IMR-90 (cell line): ENCODE data around the gene GGNBP2. TPM values are rescaled to one million over a fixed set of nuclear protein-coding genes. Genes with fewer than 3 reads are reported as not detected.
A peak's percentile ranks its signal among the peaks of the same experiment; 100 is the strongest.

Experiments
- ATAC-seq: fragments of 200-7000 bp; cut with Tn5 transposase; 2 replicates; pipeline ENCODE4 v1.9.1; 2020; ENCODE audit warnings: low read depth, mild to moderate bottlenecking, moderate library complexity
- BruUV-seq: library from RNA; stranded (reverse); fragments of 400-500 nt; replicated peaks from 2 replicates; lab custom pipeline; 2021; lab: Mats Ljungman, UMichigan
- CTCF ChIA-PET: fragments of 300-600 bp; formaldehyde crosslinking; extraction: SDS; loops from one replicate; lab custom pipeline; 2021; ENCODE audit warnings: antibody characterized with exemption; lab: Yijun Ruan, JAX
- POLR2A ChIA-PET: fragments of 300-600 bp; sonication (Branson Sonifier 250); formaldehyde crosslinking; loops from one replicate; lab custom pipeline; 2022; ENCODE audit warnings: antibody characterized with exemption; ENCODE audit not compliant: unreplicated experiment; lab: Charles Lee
- DNase-seq: peaks from one replicate; pipeline ENCODE4 v3.0.0; 2013
- H2AFZ ChIP-seq: replicated peaks from 2 replicates; pipeline ENCODE3; 2013; ENCODE audit warnings: low read length, mild to moderate bottlenecking; ENCODE audit not compliant: poor library complexity
- H2AK5ac ChIP-seq: 2 replicates; pipeline ENCODE4 v1.6.1; 2013; ENCODE audit warnings: low read depth, low read length, inconsistent platforms
- H2AK9ac ChIP-seq: replicated peaks from 2 replicates; pipeline ENCODE3; 2013; ENCODE audit warnings: mild to moderate bottlenecking, low read depth, low read length, moderate library complexity; ENCODE audit not compliant: poor library complexity
- H2BK120ac ChIP-seq: 2 replicates; pipeline ENCODE4 v1.6.1; 2013; ENCODE audit warnings: low read depth, low read length, inconsistent platforms
- H2BK15ac ChIP-seq: 3 replicates; pipeline ENCODE4 v1.6.1; 2013; ENCODE audit warnings: low read depth, low read length, inconsistent platforms
- H2BK20ac ChIP-seq: 2 replicates; pipeline ENCODE4 v1.6.1; 2013; ENCODE audit warnings: low read depth, mild to moderate bottlenecking, inconsistent platforms, low read length, moderate library complexity
- H2BK5ac ChIP-seq: 2 replicates; pipeline ENCODE4 v1.6.1; 2013; ENCODE audit warnings: mild to moderate bottlenecking, low read depth, low read length, inconsistent platforms; ENCODE audit not compliant: poor library complexity, severe bottlenecking
- H3K14ac ChIP-seq: replicated peaks from 2 replicates; pipeline ENCODE4 v1.6.1; 2013; ENCODE audit warnings: low read depth, low read length, inconsistent platforms
- H3K18ac ChIP-seq: 2 replicates; pipeline ENCODE4 v1.6.1; 2013; ENCODE audit warnings: low read depth, low read length, control low read depth
- H3K23ac ChIP-seq: 2 replicates; pipeline ENCODE4 v1.6.1; 2013; ENCODE audit warnings: low read depth, low read length, inconsistent platforms
- H3K27ac ChIP-seq: 2 replicates; pipeline ENCODE4 v1.5.1; 2013; ENCODE audit warnings: mild to moderate bottlenecking, control low read depth, low read length; ENCODE audit not compliant: insufficient read depth
- H3K27me3 ChIP-seq: 2 replicates; pipeline ENCODE4 v1.6.1; 2013; ENCODE audit warnings: low read length; ENCODE audit not compliant: control insufficient read depth, insufficient read depth
- H3K36me3 ChIP-seq: 2 replicates; pipeline ENCODE4 v1.6.1; 2013; ENCODE audit warnings: low read length, mixed read lengths; ENCODE audit not compliant: control insufficient read depth, insufficient read depth
- H3K4ac ChIP-seq: 2 replicates; pipeline ENCODE4 v1.6.1; 2013; ENCODE audit warnings: low read depth, low read length, inconsistent platforms
- H3K4me1 ChIP-seq: 2 replicates; pipeline ENCODE4 v1.6.1; 2013; ENCODE audit warnings: low read length, mixed read lengths; ENCODE audit not compliant: control insufficient read depth, insufficient read depth
- H3K4me2 ChIP-seq: 2 replicates; pipeline ENCODE4 v1.6.1; 2013; ENCODE audit warnings: low read depth, mild to moderate bottlenecking, control low read depth, low read length, moderate library complexity
- H3K4me3 ChIP-seq: 2 replicates; pipeline ENCODE4 v1.5.1; 2013; ENCODE audit warnings: low read depth, mild to moderate bottlenecking, control low read depth, low read length, moderate library complexity; ENCODE audit not compliant: insufficient read depth
- H3K56ac ChIP-seq: 2 replicates; pipeline ENCODE4 v1.6.1; 2013; ENCODE audit warnings: low read length, inconsistent platforms; ENCODE audit not compliant: insufficient read depth; ENCODE audit errors: extremely low read depth
- H3K79me1 ChIP-seq, 2 experiments: 2 replicates each; pipeline ENCODE4 v1.6.1; 2013; ENCODE audit warnings: low read length in 2 of 2, inconsistent platforms in 1 of 2, low read depth in 1 of 2
- H3K9ac ChIP-seq: 2 replicates; pipeline ENCODE4 v1.6.1; 2013; ENCODE audit warnings: low read depth, low read length, control low read depth
- H3K9me1 ChIP-seq: 2 replicates; pipeline ENCODE4 v1.6.1; 2013; ENCODE audit warnings: low read length, inconsistent platforms; ENCODE audit not compliant: insufficient read depth
- H3K9me3 ChIP-seq: 2 replicates; pipeline ENCODE4 v1.6.1; 2013; ENCODE audit warnings: low read length; ENCODE audit not compliant: control insufficient read depth, insufficient read depth
- H4K20me1 ChIP-seq: 2 replicates; pipeline ENCODE4 v1.6.1; 2013; ENCODE audit warnings: low read length, inconsistent platforms; ENCODE audit not compliant: insufficient read depth
- H4K5ac ChIP-seq: 2 replicates; pipeline ENCODE4 v1.6.1; 2013; ENCODE audit warnings: mild to moderate bottlenecking, low read depth, low read length, control low read depth
- H4K8ac ChIP-seq, 2 experiments: 2 replicates each; pipeline ENCODE4 v1.6.1; 2013; ENCODE audit warnings: low read depth in 2 of 2, low read length in 2 of 2, control low read depth in 1 of 2, inconsistent platforms in 1 of 2
- H4K91ac ChIP-seq: 2 replicates; pipeline ENCODE4 v1.6.1; 2013; ENCODE audit warnings: low read depth, low read length, inconsistent platforms; ENCODE audit not compliant: insufficient read depth
- BHLHE40 ChIP-seq: fragments of 150-350 bp; IDR thresholded peaks from 2 replicates; pipeline ENCODE4 v1.6.1; 2016; ENCODE audit warnings: mild to moderate bottlenecking, low read depth, low read length
- CEBPB ChIP-seq: IDR thresholded peaks from 2 replicates; pipeline ENCODE4 v1.6.1; 2012; ENCODE audit warnings: low read depth, low read length, improper control_type of control experiment
- CHD1 ChIP-seq: IDR thresholded peaks from 2 replicates; pipeline ENCODE4 v1.6.1; 2012; ENCODE audit warnings: low read depth, low read length, improper control_type of control experiment
- ELK1 ChIP-seq: fragments of 150-350 bp; IDR thresholded peaks from 2 replicates; pipeline ENCODE4 v1.6.1; 2016; ENCODE audit warnings: low read depth, mild to moderate bottlenecking, low read length, moderate library complexity, borderline replicate concordance
- FOS ChIP-seq: fragments of 150-350 bp; IDR thresholded peaks from 2 replicates; pipeline ENCODE4 v1.6.1; 2016; ENCODE audit warnings: low read depth, low read length
- MAFK ChIP-seq: IDR thresholded peaks from 2 replicates; pipeline ENCODE4 v1.6.1; 2012; ENCODE audit warnings: low read depth, low read length, improper control_type of control experiment
- MAZ ChIP-seq: IDR thresholded peaks from 2 replicates; pipeline ENCODE4 v1.6.1; 2012; ENCODE audit warnings: low read depth, mild to moderate bottlenecking, low read length, improper control_type of control experiment, moderate library complexity, borderline replicate concordance
- MXI1 ChIP-seq: IDR thresholded peaks from 2 replicates; pipeline ENCODE4 v1.6.1; 2012; ENCODE audit warnings: low read depth, mild to moderate bottlenecking, low read length, moderate library complexity, borderline replicate concordance
- NFE2L2 ChIP-seq: fragments of 150-350 bp; IDR thresholded peaks from 2 replicates; pipeline ENCODE4 v1.6.1; 2016; ENCODE audit warnings: low read depth, mild to moderate bottlenecking, low read length
- POLR2A ChIP-seq: IDR thresholded peaks from 2 replicates; pipeline ENCODE4 v1.6.1; 2012; ENCODE audit warnings: mild to moderate bottlenecking, low read depth, low read length
- RAD21 ChIP-seq: IDR thresholded peaks from 2 replicates; pipeline ENCODE4 v1.6.1; 2012; ENCODE audit warnings: low read length, improper control_type of control experiment
- RCOR1 ChIP-seq: IDR thresholded peaks from 2 replicates; pipeline ENCODE4 v1.6.1; 2012; ENCODE audit warnings: mild to moderate bottlenecking, low read length, improper control_type of control experiment; ENCODE audit not compliant: insufficient replicate concordance
- RFX5 ChIP-seq: IDR thresholded peaks from 2 replicates; pipeline ENCODE4 v1.8.0; 2012; ENCODE audit warnings: low read depth, mild to moderate bottlenecking, low read length, moderate library complexity
- SMC3 ChIP-seq: fragments of 150-350 bp; IDR thresholded peaks from 2 replicates; pipeline ENCODE4 v1.6.1; 2016; ENCODE audit warnings: low read depth, mild to moderate bottlenecking, antibody characterized with exemption, low read length, moderate library complexity
- WGBS, 2 experiments: methylation state at CpG; one replicate each; pipeline versions ENCODE4 v1.1.5 to v1.1.7; 2013; ENCODE audit warnings: missing lambda C conversion rate in 2 of 2; ENCODE audit not compliant: insufficient read length in 1 of 2; ENCODE audit errors: extremely low coverage in 2 of 2; 5-methylcytosine and 5-hydroxymethylcytosine counted together
- dilution Hi-C: fragments of 300-500 bp; cut with HindIII; formaldehyde crosslinking; loops from one replicate; pipeline ENCODE4 v1.14.3; 2018; ENCODE audit warnings: low sequenced_read_pairs; ENCODE audit not compliant: unreplicated experiment
- in situ Hi-C: fragments of 300-500 bp; cut with MboI; formaldehyde crosslinking; loops from 3 replicates; pipeline ENCODE4 v1.14.3; 2019; ENCODE audit warnings: low sequenced_read_pairs, inconsistent platforms, mixed read lengths
- intact Hi-C: fragments of 100-400 bp; cut with micrococcal nuclease; formaldehyde crosslinking; loops from 2 replicates; pipeline ENCODE4 v1.10.0; 2022
- polyA plus RNA-seq, 3 experiments: library from polyadenylated mRNA; depleted of rRNA; stranded (reverse); fragments of >200 nt; gene quantifications; 2 replicates each; pipeline ENCODE4 v1.2.3, GENCODE V29; 2012; ENCODE audit warnings: low replicate concordance in 1 of 3
- total RNA-seq: library from RNA; depleted of rRNA; stranded (reverse); fragments of >200 nt; gene quantifications from 2 replicates; pipeline ENCODE4 v1.2.3, GENCODE V29; 2012
- TF ChIP-seq, protein P1 (sequence below): conservative IDR thresholded peaks from 2 replicates; pipeline ENCODE4 v1.5.1; 2012; ENCODE audit warnings: mild to moderate bottlenecking, low read depth, low read length, improper control_type of control experiment

GGNBP2 gene
- total and polyA plus RNA-seq, 2 of the 4 experiments (the other 2 are of a cell fraction), result 40.7 to 56.2 TPM

DNA sequence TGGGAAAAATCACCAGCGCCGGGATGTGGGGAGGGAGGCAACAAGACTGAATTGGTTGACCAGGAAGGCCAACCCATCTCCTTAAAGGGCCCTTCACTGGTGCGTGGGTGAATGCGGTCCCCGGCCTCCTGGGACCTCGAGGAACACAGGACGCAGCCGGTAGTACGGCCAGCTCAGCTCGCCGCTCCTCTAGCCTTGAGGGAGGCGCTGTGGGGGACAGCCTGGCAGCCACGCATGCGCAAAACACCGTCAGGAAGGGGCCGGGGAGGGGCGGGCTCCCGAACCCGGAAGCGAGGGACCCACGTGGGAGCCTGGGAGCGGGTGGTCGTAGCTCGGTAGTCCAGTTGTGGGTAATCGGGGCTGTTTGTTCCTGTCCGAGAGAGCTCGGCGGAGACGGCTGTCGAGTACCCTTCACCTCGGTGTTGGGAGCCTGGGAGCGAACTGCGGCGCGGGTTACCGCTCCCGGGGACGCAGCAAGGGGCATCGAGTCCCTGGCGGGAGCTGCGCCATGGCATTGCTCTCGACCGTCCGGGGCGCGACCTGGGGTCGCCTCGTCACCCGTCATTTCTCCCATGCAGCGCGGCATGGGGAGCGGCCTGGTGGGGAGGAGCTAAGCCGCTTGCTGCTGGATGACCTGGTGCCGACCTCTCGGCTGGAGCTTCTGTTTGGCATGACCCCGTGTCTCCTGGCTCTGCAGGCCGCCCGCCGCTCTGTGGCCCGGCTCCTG lies 56.7 kb downstream of the GGNBP2 start, which contains the start of gene MRM1:
MRM1 (plus strand) TSS at position 281 of the 727 bp plus-strand sequence; CDS start at position 509, 228 bp downstream.
- peak within 1 kb of the TSS; percentile 98 for H2AFZ ChIP-seq
- DNase-seq (peak; percentile 89), ATAC-seq (peak; percentile 93)
- H3K56ac ChIP-seq, result peak within 1 kb of the TSS; percentile 59
- dilution Hi-C loops (no loop called here), intact Hi-C loops (loop anchor here (2.0 to 5.0 kb wide), 3 partner anchors 619 to 891 kb away; no protein-coding TSS in a partner anchor), in situ Hi-C loops (loop anchor here (10.0 kb wide), 1 partner anchor 773 kb away; the partner anchor contains the start of gene C17orf78)
- peak within 1 kb of the TSS; percentile 74 for H3K27ac ChIP-seq
- H3K4me2 ChIP-seq, result peak within 1 kb of the TSS; percentile 88
- no TSS peak for BruUV-seq
- peak within 1 kb of the TSS; percentile 86 for H3K4ac ChIP-seq
- peak within 1 kb of the TSS; percentile 31 for H3K18ac ChIP-seq
- H2BK20ac ChIP-seq, result no peak within 1 kb of the TSS
- H3K79me1 ChIP-seq, result peaks cover 27 to 59% of the 10 kb centered on the region in 2 experiments; a peak in 3 of 4 replicates
- peak within 1 kb of the TSS; percentile 60 for H2BK5ac ChIP-seq
- no peaks in the 10 kb centered on the region for H3K27me3 ChIP-seq
- H3K14ac ChIP-seq, result peak within 1 kb of the TSS; percentile 91
- H2AK9ac ChIP-seq, result peak within 1 kb of the TSS; percentile 63
- WGBS, 2 experiments, result 1% methylated on average over 24 of the region's 60 CpGs; no CpG with 5 or more reads in 1 of the 2 experiments
- peaks cover 6% of the 10 kb centered on the region for H3K4me1 ChIP-seq
- H2BK120ac ChIP-seq, result peak within 1 kb of the TSS; percentile 20; the same call in 1 of the 2 replicates
- peaks cover 14% of the 10 kb centered on the region for H4K20me1 ChIP-seq
- peak within 1 kb of the TSS; percentile 84 for H2AK5ac ChIP-seq
- H3K4me3 ChIP-seq, result peak within 1 kb of the TSS; percentile 79
- peak within 1 kb of the TSS; percentile 93 to 98 for H4K8ac ChIP-seq
- peak within 1 kb of the TSS; percentile 79 for H3K9ac ChIP-seq
- H3K9me3 ChIP-seq, result no peaks in the 10 kb centered on the region
- no peaks in the 10 kb centered on the region; the same call in 1 of the 2 replicates for H3K36me3 ChIP-seq
- CTCF ChIA-PET, result interaction anchor here (1.3 to 1.5 kb wide), 2 partner anchors 10 to 772 kb away, joined by 4 to 6 read pairs; no protein-coding TSS in a partner anchor
- peak within 1 kb of the TSS; percentile 66 for H3K23ac ChIP-seq
- POLR2A ChIA-PET, result interaction anchor here (0.6 kb wide), 2 partner anchors 57 to 749 kb away, joined by 4 to 5 read pairs; partner anchors contain the start of gene GGNBP2
- peak within 1 kb of the TSS; percentile 15; the same call in 1 of the 3 replicates for H2BK15ac ChIP-seq
- H4K5ac ChIP-seq, result peak within 1 kb of the TSS; percentile 77
- peak within 1 kb of the TSS; percentile 51 for H4K91ac ChIP-seq
- H3K9me1 ChIP-seq, result peaks cover 14% of the 10 kb centered on the region; the same call in 1 of the 2 replicates
- TF ChIP-seq MAZ (peak; percentile 77; the same call in 1 of the 2 replicates), MXI1 (peak; percentile 98), ELK1 (no peak), SMC3 (no peak), NFE2L2 (no peak), FOS (no peak), CEBPB (no peak), CHD1 (no peak), POLR2A (peak; percentile 81), RCOR1 (no peak), RFX5 (no peak), MAFK (no peak), RAD21 (no peak), BHLHE40 (no peak)
- TF ChIP-seq, protein P1, sequence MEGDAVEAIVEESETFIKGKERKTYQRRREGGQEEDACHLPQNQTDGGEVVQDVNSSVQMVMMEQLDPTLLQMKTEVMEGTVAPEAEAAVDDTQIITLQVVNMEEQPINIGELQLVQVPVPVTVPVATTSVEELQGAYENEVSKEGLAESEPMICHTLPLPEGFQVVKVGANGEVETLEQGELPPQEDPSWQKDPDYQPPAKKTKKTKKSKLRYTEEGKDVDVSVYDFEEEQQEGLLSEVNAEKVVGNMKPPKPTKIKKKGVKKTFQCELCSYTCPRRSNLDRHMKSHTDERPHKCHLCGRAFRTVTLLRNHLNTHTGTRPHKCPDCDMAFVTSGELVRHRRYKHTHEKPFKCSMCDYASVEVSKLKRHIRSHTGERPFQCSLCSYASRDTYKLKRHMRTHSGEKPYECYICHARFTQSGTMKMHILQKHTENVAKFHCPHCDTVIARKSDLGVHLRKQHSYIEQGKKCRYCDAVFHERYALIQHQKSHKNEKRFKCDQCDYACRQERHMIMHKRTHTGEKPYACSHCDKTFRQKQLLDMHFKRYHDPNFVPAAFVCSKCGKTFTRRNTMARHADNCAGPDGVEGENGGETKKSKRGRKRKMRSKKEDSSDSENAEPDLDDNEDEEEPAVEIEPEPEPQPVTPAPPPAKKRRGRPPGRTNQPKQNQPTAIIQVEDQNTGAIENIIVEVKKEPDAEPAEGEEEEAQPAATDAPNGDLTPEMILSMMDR, result peak; percentile 23; the same call in 1 of the 2 replicates
